Uterus (tissue), 4 donors: ENCODE measurements around the gene SIGLEC12. TPM values are rescaled to one million over a fixed set of nuclear protein-coding genes. Genes with fewer than 3 reads are reported as not detected.

Source experiments
- DNase-seq, 2 donors: peaks; one replicate each; pipeline ENCODE4 v3.0.0-alpha.2; 2019 to 2020
- H3K27ac ChIP-seq, 2 donors: fragments of 200-600 bp; sonication (generic); 1 replicate in 1 of 2; 2 replicates in 1 of 2; pipeline ENCODE4 v1.5.1; 2016 to 2018
- H3K27me3 ChIP-seq, 2 donors: fragments of 200-600 bp; sonication (generic); one replicate each; pipeline ENCODE4 v1.5.1; 2018 to 2019; ENCODE audit warnings: control low read depth in 1 of 2
- H3K36me3 ChIP-seq, 2 donors: fragments of 200-600 bp; sonication (generic); one replicate each; pipeline ENCODE4 v1.5.1; 2019; ENCODE audit warnings: control low read depth in 1 of 2
- H3K4me1 ChIP-seq, 2 donors: fragments of 200-600 bp; sonication (generic); one replicate each; pipeline ENCODE4 v1.5.1; 2018 to 2019; ENCODE audit warnings: control low read depth in 1 of 2
- H3K4me3 ChIP-seq, 2 donors: fragments of 200-600 bp; sonication (generic); 1 replicate in 1 of 2; 2 replicates in 1 of 2; pipeline ENCODE4 v1.5.1; 2018 to 2019; ENCODE audit warnings: mild to moderate bottlenecking in 1 of 2
- H3K9me3 ChIP-seq, 2 donors: fragments of 200-600 bp; sonication (generic); one replicate each; pipeline ENCODE4 v1.5.1; 2019; ENCODE audit warnings: control low read depth in 1 of 2
- CTCF ChIP-seq, 4 experiments: fragments of 200-600 bp in 2 of 4; fragments of 450-650 bp in 2 of 4; sonication (generic) in 2 of 4; IDR thresholded peaks; one replicate each; pipeline ENCODE4 v1.5.1; 2016 to 2019; ENCODE audit warnings: antibody characterized with exemption in 4 of 4, mild to moderate bottlenecking in 2 of 4, moderate library complexity in 1 of 4
- POLR2A ChIP-seq, 2 donors: fragments of 450-650 bp; IDR thresholded peaks; one replicate each; pipeline ENCODE4 v1.6.1; 2016; ENCODE audit warnings: antibody characterized with exemption in 2 of 2, mild to moderate bottlenecking in 1 of 2, moderate library complexity in 1 of 2
- intact Hi-C: fragments of 100-400 bp; cut with DNase I; formaldehyde crosslinking; loops from one replicate; pipeline ENCODE4 v1.15.1; 2023; ENCODE audit warnings: low total_unique reads
- total RNA-seq, 4 donors: library from RNA; depleted of rRNA in 3 of 4; stranded (reverse); fragments of >200 nt in 3 of 4; gene quantifications; one replicate each; pipeline versions ENCODE4 v1.1.0 to v1.2.4, GENCODE V29; 2014 to 2023
- donor health status: DM: yes; HTN: yes; CAD: no.

SIGLEC12 gene
- total RNA-seq, 4 donors from 2014 or later: 0.21 to 0.40 TPM; not detected in 2

GRCh38 chr19:51548213-51548651, 46.6 kb upstream of the SIGLEC12 start:
- TF ChIP-seq POLR2A (IDR thresholded peaks at IDR 0.05) (no peak), CTCF (IDR thresholded peaks at IDR 0.05) (no peak)
- Histone ChIP-seq H3K27ac (no peak overlapping the region), H3K27me3 (no peaks in the 10 kb centered on the region), H3K4me1 (no peaks in the 10 kb centered on the region), H3K36me3 (no peaks in the 10 kb centered on the region), H3K4me3 (no peak overlapping the region), H3K9me3 (no peaks in the 10 kb centered on the region)
- intact Hi-C loops: no loop called here
- no peak for DNase-seq

GRCh38 chr19:51547397-51548212, 46.0 kb upstream of the SIGLEC12 start:
- Histone ChIP-seq H3K9me3 (no peaks in the 10 kb centered on the region), H3K4me3 (no peak overlapping the region), H3K27me3 (no peaks in the 10 kb centered on the region), H3K27ac (no peak overlapping the region), H3K4me1 (no peaks in the 10 kb centered on the region), H3K36me3 (no peaks in the 10 kb centered on the region)
- intact Hi-C loops: no loop called here
- TF ChIP-seq CTCF (IDR thresholded peaks at IDR 0.05) (no peak), POLR2A (IDR thresholded peaks at IDR 0.05) (no peak)
- DNase-seq: no peak

GRCh38 chr19:51546650-51547396, 45.2 kb upstream of the SIGLEC12 start:
- Histone ChIP-seq H3K36me3 (no peaks in the 10 kb centered on the region), H3K27me3 (no peaks in the 10 kb centered on the region), H3K4me1 (no peaks in the 10 kb centered on the region), H3K27ac (no peak overlapping the region), H3K4me3 (no peak overlapping the region), H3K9me3 (no peaks in the 10 kb centered on the region)
- DNase-seq: no peak
- intact Hi-C loops: no loop called here
- no peak for TF ChIP-seq POLR2A (IDR thresholded peaks at IDR 0.05)
- no peak for TF ChIP-seq CTCF (IDR thresholded peaks at IDR 0.05)

GRCh38 chr19:51546107-51546649, 44.6 kb upstream of the SIGLEC12 start:
- intact Hi-C loops: no loop called here

More at GRCh38 chr19:51546107-51546649, 44.6 kb upstream of the SIGLEC12 start:
- no peak for DNase-seq
- H3K36me3 ChIP-seq: no peaks in the 10 kb centered on the region
- H3K4me1 ChIP-seq: no peaks in the 10 kb centered on the region
- no peaks in the 10 kb centered on the region for H3K27me3 ChIP-seq
- H3K4me3 ChIP-seq: no peak overlapping the region
- no peak overlapping the region for H3K27ac ChIP-seq
- no peak for TF ChIP-seq CTCF (IDR thresholded peaks at IDR 0.05)
- TF ChIP-seq POLR2A (IDR thresholded peaks at IDR 0.05): no peak
- H3K9me3 ChIP-seq: no peaks in the 10 kb centered on the region
